Esophagus muscularis mucosa (tissue), 4 donors: Measurements from ENCODE around the gene WDR70. TPM values are rescaled to one million over a fixed set of nuclear protein-coding genes. Genes with fewer than 3 reads are reported as not detected.

Experiments used
- DNase-seq: peaks from one replicate; pipeline ENCODE4 v3.0.0-alpha.2; 2017; ENCODE audit errors: extremely low spot score
- H3K27ac ChIP-seq, 4 donors: fragments of 200-600 bp; sonication (generic); replicated peaks in 1 of 4; 1 replicate in 3 of 4; 2 replicates in 1 of 4; pipeline ENCODE4 v1.5.1; 2016 to 2019; ENCODE audit warnings: mild to moderate bottlenecking in 1 of 4
- H3K27me3 ChIP-seq, 4 donors: fragments of 200-600 bp; sonication (generic); one replicate each; pipeline versions ENCODE4 v1.5.1 to v1.6.0; 2016 to 2019
- H3K36me3 ChIP-seq, 4 donors: fragments of 200-600 bp; sonication (generic); one replicate each; pipeline ENCODE4 v1.5.1; 2016 to 2019
- H3K4me1 ChIP-seq, 4 donors: fragments of 200-600 bp; sonication (generic); one replicate each; pipeline ENCODE4 v1.5.1; 2016 to 2019
- H3K4me3 ChIP-seq, 4 donors: fragments of 200-600 bp; sonication (generic); 1 replicate in 2 of 4; 2 replicates in 2 of 4; pipeline ENCODE4 v1.5.1; 2016 to 2019; ENCODE audit warnings: mild to moderate bottlenecking in 4 of 4, moderate library complexity in 1 of 4
- H3K9me3 ChIP-seq, 4 donors: fragments of 200-600 bp; sonication (generic); 1 replicate in 3 of 4; 2 replicates in 1 of 4; pipeline ENCODE4 v1.5.1; 2016 to 2019
- EP300 ChIP-seq: sonication (generic); formaldehyde crosslinking; IDR thresholded peaks from one replicate; pipeline ENCODE4 v1.6.1; 2017; ENCODE audit warnings: antibody characterized with exemption
- POLR2A ChIP-seq: fragments of 450-650 bp; IDR thresholded peaks from one replicate; pipeline ENCODE4 v1.6.1; 2017; ENCODE audit warnings: antibody characterized with exemption, moderate library complexity, mild to moderate bottlenecking, low read depth
- POLR2AphosphoS5 ChIP-seq, 2 donors: sonication (generic); formaldehyde crosslinking; IDR thresholded peaks; one replicate each; pipeline ENCODE4 v1.6.1; 2017; ENCODE audit warnings: antibody characterized with exemption in 2 of 2
- WGBS: methylation state at CpG from one replicate; pipeline ENCODE4 v1.1.5; 2018; 5-methylcytosine and 5-hydroxymethylcytosine counted together
- intact Hi-C: fragments of 100-400 bp; cut with DNase I; formaldehyde crosslinking; loops from one replicate; pipeline ENCODE4 v1.15.1; 2023
- total RNA-seq, 4 donors: library from RNA; depleted of rRNA; stranded (reverse); fragments of >200 nt; gene quantifications; one replicate each; pipeline versions ENCODE4 v1.1.0 to v1.2.1, GENCODE V29; 2016
- TF ChIP-seq, protein P1 (sequence below), 3 experiments: fragments of 200-600 bp in 2 of 3; fragments of 450-650 bp in 1 of 3; sonication (generic) in 2 of 3; IDR thresholded peaks; one replicate each; pipeline ENCODE4 v1.5.1; 2017 to 2019; ENCODE audit warnings: antibody characterized with exemption in 3 of 3, mild to moderate bottlenecking in 2 of 3, moderate library complexity in 1 of 3

WDR70 gene
- total RNA-seq, 4 donors from 2014 or later: 15.6 to 24.1 (median 19.6) TPM

DNA sequence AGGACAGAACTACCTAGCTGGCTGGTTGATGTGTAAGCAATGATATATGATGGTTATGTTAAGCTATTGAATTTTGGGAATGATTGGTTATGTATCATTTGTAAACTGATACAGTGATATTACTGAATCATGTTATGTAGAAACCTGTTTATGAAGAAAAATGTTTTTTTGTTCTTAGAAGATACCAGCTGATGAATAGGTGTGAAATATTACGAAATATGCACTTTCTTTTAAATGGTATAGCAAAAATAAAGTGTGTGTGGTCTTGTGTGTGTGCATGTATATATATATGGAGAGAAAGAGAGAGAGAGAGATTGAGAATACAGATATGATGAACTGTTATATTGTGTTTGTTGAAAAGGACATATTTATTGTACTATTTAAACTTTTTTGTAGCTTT, 164.1 kb downstream of the WDR70 start:
- H3K27ac ChIP-seq: no peak overlapping the region
- H3K4me3 ChIP-seq: no peak overlapping the region
- no peaks in the 10 kb centered on the region for H3K9me3 ChIP-seq
- H3K27me3 ChIP-seq: no peaks in the 10 kb centered on the region
- no peak for DNase-seq
- intact Hi-C loops: no loop called here
- peaks cover 0 to 10% (median 2%) of the 10 kb centered on the region in 4 donors for H3K4me1 ChIP-seq
- TF ChIP-seq POLR2A (no peak), EP300 (no peak), POLR2AphosphoS5 (IDR thresholded peaks at IDR 0.05) (no peak)
- TF ChIP-seq, protein P1, sequence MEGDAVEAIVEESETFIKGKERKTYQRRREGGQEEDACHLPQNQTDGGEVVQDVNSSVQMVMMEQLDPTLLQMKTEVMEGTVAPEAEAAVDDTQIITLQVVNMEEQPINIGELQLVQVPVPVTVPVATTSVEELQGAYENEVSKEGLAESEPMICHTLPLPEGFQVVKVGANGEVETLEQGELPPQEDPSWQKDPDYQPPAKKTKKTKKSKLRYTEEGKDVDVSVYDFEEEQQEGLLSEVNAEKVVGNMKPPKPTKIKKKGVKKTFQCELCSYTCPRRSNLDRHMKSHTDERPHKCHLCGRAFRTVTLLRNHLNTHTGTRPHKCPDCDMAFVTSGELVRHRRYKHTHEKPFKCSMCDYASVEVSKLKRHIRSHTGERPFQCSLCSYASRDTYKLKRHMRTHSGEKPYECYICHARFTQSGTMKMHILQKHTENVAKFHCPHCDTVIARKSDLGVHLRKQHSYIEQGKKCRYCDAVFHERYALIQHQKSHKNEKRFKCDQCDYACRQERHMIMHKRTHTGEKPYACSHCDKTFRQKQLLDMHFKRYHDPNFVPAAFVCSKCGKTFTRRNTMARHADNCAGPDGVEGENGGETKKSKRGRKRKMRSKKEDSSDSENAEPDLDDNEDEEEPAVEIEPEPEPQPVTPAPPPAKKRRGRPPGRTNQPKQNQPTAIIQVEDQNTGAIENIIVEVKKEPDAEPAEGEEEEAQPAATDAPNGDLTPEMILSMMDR (IDR thresholded peaks at IDR 0.05): no peak
- no peaks in the 10 kb centered on the region for H3K36me3 ChIP-seq
- WGBS: 100% methylated on average over 1 of the region's 1 CpG

DNA sequence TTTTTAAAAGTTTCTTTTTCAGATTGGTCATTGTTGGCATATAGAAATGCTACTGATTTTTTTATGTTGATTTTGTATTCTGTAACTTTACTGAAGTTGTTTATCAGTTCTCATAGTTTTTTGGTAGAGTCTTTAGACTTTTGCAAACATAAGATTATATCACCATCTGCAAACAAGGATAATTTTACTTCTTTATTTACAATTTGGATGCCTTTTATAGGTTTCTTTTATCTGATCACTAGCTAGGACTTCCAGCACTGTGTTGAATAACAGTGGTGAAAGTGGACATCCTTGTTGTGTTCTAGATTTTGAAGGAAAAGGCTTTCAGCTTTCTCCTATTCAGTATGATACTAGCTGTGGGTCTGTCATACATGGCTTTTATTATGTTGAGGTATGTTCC, 170.3 kb downstream of the WDR70 start:
- TF ChIP-seq POLR2A (no peak), EP300 (no peak), POLR2AphosphoS5 (IDR thresholded peaks at IDR 0.05) (no peak)
- TF ChIP-seq, protein P1 (IDR thresholded peaks at IDR 0.05): no peak
- no peak for DNase-seq
- no peaks in the 10 kb centered on the region for H3K27me3 ChIP-seq
- H3K36me3 ChIP-seq: no peaks in the 10 kb centered on the region
- intact Hi-C loops: no loop called here
- no peaks in the 10 kb centered on the region for H3K9me3 ChIP-seq
- H3K27ac ChIP-seq: no peak overlapping the region
- no peak overlapping the region for H3K4me3 ChIP-seq
- peaks cover 0 to 17% (median 9%) of the 10 kb centered on the region in 4 donors for H3K4me1 ChIP-seq

DNA sequence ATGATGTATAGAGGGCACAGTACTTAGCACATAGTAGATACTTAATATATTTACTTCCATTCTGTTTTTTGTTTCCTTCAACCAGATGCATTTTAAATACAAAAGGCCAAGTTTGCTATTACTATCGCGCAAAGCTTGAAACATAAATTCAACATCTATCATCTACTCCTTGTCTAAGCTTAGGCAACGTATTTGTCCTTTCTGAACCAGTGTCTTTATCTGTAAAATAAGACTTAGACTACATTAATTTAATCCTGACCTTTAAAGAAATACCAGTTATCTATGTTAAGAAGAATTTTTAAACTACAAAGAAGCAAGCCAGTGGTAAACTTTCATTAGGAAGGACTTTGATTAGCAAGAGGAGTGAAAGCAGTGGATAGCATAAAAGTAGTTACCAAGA, 173.0 kb downstream of the WDR70 start:
- no peak for DNase-seq
- Histone ChIP-seq H3K4me1 (peaks cover 0 to 17% (median 9%) of the 10 kb centered on the region in 4 donors), H3K4me3 (no peak overlapping the region), H3K27ac (no peak overlapping the region), H3K27me3 (no peaks in the 10 kb centered on the region), H3K36me3 (no peaks in the 10 kb centered on the region), H3K9me3 (no peaks in the 10 kb centered on the region)
- no peak for TF ChIP-seq POLR2A
- TF ChIP-seq, protein P1 (IDR thresholded peaks at IDR 0.05): no peak
- no peak for TF ChIP-seq POLR2AphosphoS5 (IDR thresholded peaks at IDR 0.05)
- no peak for TF ChIP-seq EP300
- intact Hi-C loops: no loop called here
- WGBS: 75% methylated on average over 3 of the region's 3 CpGs

DNA sequence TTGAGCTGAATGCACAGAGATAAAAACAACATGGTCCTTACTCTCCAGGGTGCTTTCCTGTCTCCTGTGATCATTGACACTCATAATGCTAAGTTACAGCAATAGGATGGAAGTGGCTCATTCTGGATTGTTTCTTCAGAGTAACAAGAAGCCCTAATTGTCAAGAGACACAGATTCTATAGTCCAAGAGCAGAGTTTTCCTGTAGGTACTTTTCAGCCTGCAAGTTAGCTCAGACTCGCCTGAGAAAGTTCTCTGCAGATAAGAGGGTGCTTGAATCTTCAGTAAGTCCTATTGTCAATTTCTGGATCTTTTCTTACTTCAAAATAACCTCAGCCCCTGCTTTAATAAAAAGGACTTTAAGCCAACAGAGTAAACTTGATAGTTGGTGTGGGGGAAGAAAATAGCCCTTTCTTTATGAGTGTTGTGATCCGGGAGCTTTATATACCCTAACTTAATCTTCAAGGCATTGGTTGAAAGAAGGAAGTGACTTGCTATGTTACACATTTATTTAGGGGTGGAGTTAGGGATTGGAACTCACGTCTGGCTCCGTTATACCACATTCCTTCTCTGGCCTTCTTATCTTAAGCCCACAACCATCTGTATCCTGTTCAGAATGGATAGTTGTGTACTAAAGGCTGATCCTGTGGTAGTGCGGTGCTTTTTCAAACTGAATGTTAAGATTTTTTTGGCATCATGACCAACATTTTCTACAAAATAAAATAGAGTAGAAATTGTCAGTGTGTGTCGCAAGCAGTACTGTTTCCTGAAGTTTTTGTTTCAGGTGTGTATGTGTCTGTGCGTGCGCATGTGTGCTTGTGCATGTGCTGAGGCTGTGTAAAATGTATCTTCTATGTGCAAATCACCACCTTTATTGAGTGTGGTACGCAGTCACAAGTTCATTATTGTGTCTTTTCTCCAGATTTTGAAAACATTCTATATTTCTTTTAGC, 173.9 kb downstream of the WDR70 start:
- Histone ChIP-seq H3K4me3 (no peak overlapping the region), H3K27me3 (no peaks in the 10 kb centered on the region), H3K36me3 (no peaks in the 10 kb centered on the region), H3K27ac (no peak overlapping the region), H3K4me1 (peaks cover 0 to 17% (median 9%) of the 10 kb centered on the region in 4 donors), H3K9me3 (no peaks in the 10 kb centered on the region)
- no peak for TF ChIP-seq EP300
- TF ChIP-seq, protein P1 (IDR thresholded peaks at IDR 0.05): no peak
- TF ChIP-seq POLR2A: no peak
- no peak for TF ChIP-seq POLR2AphosphoS5 (IDR thresholded peaks at IDR 0.05)
- WGBS: 64% methylated on average over 9 of the region's 9 CpGs
- no peak for DNase-seq
- intact Hi-C loops: no loop called here
